Omental fat pad (tissue), 4 donors: ENCODE measurements around the gene SMIM29. TPM values are rescaled to one million over a fixed set of nuclear protein-coding genes. Genes with fewer than 3 reads are reported as not detected.
A peak's percentile ranks its signal among the peaks of the same experiment; 100 is the strongest.

Experiments used
- ATAC-seq: fragments of 150-250 bp; one replicate; pipeline ENCODE4 v1.9.1; 2016; ENCODE audit warnings: mild to moderate bottlenecking, moderate library complexity; ENCODE audit not compliant: low FRiP score
- DNase-seq: peaks from one replicate; pipeline ENCODE4 v3.0.0-alpha.2; 2019; ENCODE audit warnings: low spot score
- total RNA-seq, 4 donors: library from RNA; depleted of rRNA; stranded (reverse); fragments of >200 nt; gene quantifications; one replicate each; pipeline ENCODE4 v1.1.0, GENCODE V29; 2016
- TF ChIP-seq, protein P1 (sequence below), 3 donors: fragments of 450-650 bp; IDR thresholded peaks; one replicate each; pipeline ENCODE4 v1.5.1; 2016 to 2017; ENCODE audit warnings: antibody characterized with exemption in 3 of 3, mild to moderate bottlenecking in 3 of 3, moderate library complexity in 2 of 3

SMIM29 gene
- total RNA-seq, 4 donors from 2014 or later, result 11.8 to 23.8 (median 17.2) TPM

DNA sequence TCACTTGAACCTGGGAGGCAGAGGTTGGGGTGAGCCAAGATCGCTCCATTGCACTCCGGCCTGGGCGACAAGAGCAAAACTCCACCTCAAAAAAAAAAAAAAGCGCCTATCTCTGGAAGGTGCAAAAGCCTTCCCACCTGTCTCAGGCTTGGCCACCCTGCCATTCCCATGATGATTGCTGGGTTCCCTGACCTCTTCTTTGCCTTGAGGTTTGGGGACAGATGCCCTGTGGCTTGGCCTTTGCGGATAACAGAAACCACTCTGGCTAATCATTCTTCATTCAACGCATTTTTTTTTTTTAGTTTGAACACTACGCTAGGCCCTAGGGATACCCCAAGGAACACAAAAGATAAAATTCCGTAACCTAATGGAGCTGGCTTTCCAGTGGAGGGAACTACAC is 18.9 kb downstream of the SMIM29 start:
- ATAC-seq (no peak), DNase-seq (peak; percentile 9)
- TF ChIP-seq, protein P1, sequence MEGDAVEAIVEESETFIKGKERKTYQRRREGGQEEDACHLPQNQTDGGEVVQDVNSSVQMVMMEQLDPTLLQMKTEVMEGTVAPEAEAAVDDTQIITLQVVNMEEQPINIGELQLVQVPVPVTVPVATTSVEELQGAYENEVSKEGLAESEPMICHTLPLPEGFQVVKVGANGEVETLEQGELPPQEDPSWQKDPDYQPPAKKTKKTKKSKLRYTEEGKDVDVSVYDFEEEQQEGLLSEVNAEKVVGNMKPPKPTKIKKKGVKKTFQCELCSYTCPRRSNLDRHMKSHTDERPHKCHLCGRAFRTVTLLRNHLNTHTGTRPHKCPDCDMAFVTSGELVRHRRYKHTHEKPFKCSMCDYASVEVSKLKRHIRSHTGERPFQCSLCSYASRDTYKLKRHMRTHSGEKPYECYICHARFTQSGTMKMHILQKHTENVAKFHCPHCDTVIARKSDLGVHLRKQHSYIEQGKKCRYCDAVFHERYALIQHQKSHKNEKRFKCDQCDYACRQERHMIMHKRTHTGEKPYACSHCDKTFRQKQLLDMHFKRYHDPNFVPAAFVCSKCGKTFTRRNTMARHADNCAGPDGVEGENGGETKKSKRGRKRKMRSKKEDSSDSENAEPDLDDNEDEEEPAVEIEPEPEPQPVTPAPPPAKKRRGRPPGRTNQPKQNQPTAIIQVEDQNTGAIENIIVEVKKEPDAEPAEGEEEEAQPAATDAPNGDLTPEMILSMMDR (IDR thresholded peaks at IDR 0.05), result no peak

DNA sequence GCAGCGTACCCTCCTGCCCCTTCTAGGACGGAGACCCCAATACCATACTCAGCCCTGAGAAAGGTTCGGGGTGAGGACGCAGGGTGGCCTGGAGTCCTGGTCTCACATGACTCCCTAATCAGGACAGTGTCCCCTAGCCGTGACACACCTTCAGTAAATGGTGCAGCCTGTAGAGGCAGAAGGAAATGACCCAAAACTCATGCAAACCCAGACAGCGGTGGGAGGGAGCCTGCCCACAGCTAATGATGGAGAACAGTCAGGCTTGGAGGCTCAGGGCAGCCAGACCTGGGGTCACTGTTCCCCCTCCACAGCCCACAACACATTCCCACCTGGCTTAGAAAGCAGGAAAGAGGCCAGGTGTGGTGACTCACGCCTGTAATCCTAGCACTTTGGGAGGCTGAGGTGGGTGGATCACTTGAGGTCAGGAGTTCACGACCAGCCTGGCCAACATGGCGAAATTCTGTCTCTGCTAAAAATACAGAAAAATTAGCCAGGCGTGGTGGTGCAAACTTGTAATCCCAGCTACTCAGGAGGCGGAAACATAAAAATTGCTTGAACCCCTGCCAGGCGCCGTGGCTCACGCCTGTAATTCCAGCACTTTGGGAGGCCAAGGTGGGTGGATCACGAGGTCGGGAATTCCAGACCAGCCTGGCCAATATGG is 20.9 kb downstream of the SMIM29 start:
- TF ChIP-seq, protein P1 (IDR thresholded peaks at IDR 0.05), result no peak
- no peak for ATAC-seq
- peak; percentile 13 for DNase-seq

GRCh38 chr6:34226731-34227586 is 21.8 kb downstream of the SMIM29 start:
- TF ChIP-seq, protein P1 (IDR thresholded peaks at IDR 0.05), result no peak
- no peak for DNase-seq
- ATAC-seq, result no peak

DNA sequence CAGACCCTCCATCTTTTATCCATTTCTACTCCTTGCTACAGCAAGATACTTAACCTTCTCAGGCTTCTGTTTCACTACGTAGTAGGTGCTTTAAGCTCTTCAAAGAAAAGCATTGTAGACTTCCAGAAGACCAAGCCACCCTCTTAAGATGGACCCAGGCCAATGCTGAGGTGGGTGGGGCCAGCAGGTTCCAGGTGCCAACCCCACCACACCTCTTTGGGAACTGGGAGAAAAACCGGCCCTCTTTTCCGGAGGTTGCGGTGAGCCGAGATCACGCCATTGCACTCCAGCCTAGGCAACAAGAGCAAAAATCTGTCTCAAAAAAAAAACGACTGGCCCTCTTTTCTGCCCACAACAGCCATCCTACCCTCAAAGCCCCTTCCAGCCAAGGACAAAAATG is 22.7 kb downstream of the SMIM29 start:
- DNase-seq (no peak), ATAC-seq (no peak)
- TF ChIP-seq, protein P1 (IDR thresholded peaks at IDR 0.05), result no peak

DNA sequence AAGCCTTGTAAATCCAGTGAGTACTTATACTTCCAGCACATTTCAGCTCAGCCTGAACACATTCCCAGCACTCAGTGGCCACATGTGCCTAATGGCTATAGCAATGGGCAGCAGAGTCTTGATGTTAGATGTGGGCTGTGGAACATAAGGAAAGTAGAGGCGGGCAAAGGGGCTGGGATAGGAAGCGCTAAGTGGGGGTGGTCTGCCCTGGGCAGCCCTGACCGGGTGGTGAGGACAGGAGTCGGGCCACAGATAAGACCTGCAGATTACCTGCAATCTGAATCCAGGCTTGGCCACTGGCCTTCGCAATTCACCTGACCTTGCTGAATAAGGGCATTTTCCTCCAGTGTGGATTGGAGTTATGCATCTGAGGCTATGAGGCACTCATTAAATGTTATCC is 23.3 kb downstream of the SMIM29 start:
- DNase-seq (no peak), ATAC-seq (no peak)
- TF ChIP-seq, protein P1 (IDR thresholded peaks at IDR 0.05), result no peak

DNA sequence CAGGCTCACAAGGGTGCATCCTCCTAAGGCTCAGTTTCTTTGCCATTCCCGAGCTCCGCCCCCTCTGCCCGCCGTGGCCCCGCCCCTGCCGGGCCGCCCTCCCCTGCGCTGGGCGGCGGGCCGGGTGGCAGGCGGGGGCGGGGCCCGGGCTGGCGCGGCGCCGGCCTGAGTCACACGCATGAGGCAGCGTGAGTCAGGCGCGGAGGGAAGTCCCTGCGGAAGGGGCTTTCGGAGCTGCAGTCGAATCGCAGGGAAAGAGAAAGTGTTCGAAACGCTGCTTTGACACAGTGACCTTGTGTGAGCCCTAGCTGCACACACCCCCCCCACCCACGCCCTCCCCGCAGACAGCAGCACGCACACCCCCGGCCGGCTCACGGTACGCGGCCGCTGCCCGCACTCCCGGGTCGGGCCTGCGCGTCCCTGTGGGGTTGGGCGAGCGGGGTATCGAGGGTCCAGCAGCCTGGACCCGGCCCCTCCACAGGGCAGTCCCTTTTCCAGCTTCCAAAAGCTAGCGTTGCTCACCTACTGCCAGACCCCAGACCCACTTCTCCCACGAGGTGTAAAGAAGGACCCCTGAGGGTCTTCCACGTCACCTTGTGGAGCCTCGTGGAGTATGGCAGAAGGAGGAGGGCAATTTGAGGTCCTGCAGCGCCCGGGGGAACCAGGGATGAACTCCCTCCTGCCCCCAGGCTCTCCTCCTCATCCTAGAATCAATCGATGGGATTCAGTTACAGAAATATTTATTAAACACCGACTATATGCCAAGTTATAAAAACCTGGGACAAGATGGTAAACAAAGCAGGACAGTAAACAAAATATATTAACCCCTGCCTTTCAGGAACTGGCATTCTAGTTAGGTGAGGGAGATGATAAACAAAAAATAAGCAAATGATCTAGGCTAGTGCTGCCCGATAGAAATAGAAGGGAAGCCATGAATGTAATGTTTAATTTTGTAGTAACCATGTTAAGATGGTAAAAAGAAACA is 24.6 kb downstream of the SMIM29 start:
- ATAC-seq (peak; percentile 94), DNase-seq (peak; percentile 82)
- TF ChIP-seq, protein P1 (IDR thresholded peaks at IDR 0.05), result no peak
